Umbilical cord (tissue), 2 donors: Measurements from ENCODE around the gene TAF4B. TPM values are rescaled to one million over a fixed set of nuclear protein-coding genes. Genes with fewer than 3 reads are reported as not detected.
A peak's percentile ranks its signal among the peaks of the same experiment; 100 is the strongest.
"Not testable (repeated sequence)": the region's sequence is repeated elsewhere in the genome, so short reads cannot be mapped to it uniquely, and the experiment has no call there.

Experiments used
- DNase-seq: peaks from one replicate; pipeline ENCODE4 v3.0.0-alpha.2; 2015; ENCODE audit warnings: low spot score
- total RNA-seq: library from RNA; depleted of rRNA; stranded (reverse); fragments of >200 nt; gene quantifications from one replicate; pipeline ENCODE4 v1.2.3, GENCODE V29; 2014; ENCODE audit warnings: low replicate concordance; ENCODE audit not compliant: insufficient read depth

The TAF4B gene
- total RNA-seq, 1 donor from 2014 or later = 4.3 TPM

- not testable (repeated sequence) for DNase-seq
Observed at GRCh38 chr18:26381555-26381954, 155.3 kb downstream of the TAF4B start.

GRCh38 chr18:26383454-26384270, 157.4 kb downstream of the TAF4B start:
- peak; percentile 56 for DNase-seq

- DNase-seq = peak; percentile 14
Observed at GRCh38 chr18:26386002-26386401, 159.8 kb downstream of the TAF4B start.

GRCh38 chr18:26386441-26386840, 160.2 kb downstream of the TAF4B start:
- DNase-seq = no peak

GRCh38 chr18:26394047-26394654, 167.9 kb downstream of the TAF4B start:
- no peak for DNase-seq

- DNase-seq = no peak
Observed at GRCh38 chr18:26397019-26397418, 170.8 kb downstream of the TAF4B start.

- DNase-seq = no peak
Observed at GRCh38 chr18:26403491-26403890, 177.2 kb downstream of the TAF4B start.

- no peak for DNase-seq
Observed at GRCh38 chr18:26405190-26405801, 179.1 kb downstream of the TAF4B start.

- no peak for DNase-seq
Observed at GRCh38 chr18:26406324-26406723, 180.1 kb downstream of the TAF4B start.

GRCh38 chr18:26406854-26407517, 180.7 kb downstream of the TAF4B start:
- DNase-seq = no peak

GRCh38 chr18:26407736-26408601, 181.7 kb downstream of the TAF4B start:
- no peak for DNase-seq

GRCh38 chr18:26409091-26409490, 182.8 kb downstream of the TAF4B start:
- DNase-seq = no peak

GRCh38 chr18:26414901-26415440, 188.7 kb downstream of the TAF4B start:
- DNase-seq = no peak

- DNase-seq = no peak
Observed at GRCh38 chr18:26415631-26416030, 189.4 kb downstream of the TAF4B start.

GRCh38 chr18:26416652-26417150, 190.5 kb downstream of the TAF4B start:
- no peak for DNase-seq

GRCh38 chr18:26417190-26417589, 190.9 kb downstream of the TAF4B start:
- DNase-seq = no peak

- DNase-seq = no peak
Observed at GRCh38 chr18:26418225-26418624, 192.0 kb downstream of the TAF4B start.

GRCh38 chr18:26419746-26420145, 193.5 kb downstream of the TAF4B start:
- DNase-seq = no peak

GRCh38 chr18:26421503-26421902, 195.3 kb downstream of the TAF4B start:
- DNase-seq = no peak

- no peak for DNase-seq
Observed at GRCh38 chr18:26421931-26422330, 195.7 kb downstream of the TAF4B start.
